AG20443 (cell line): Measurements from ENCODE around the gene CDK8.
"Not testable (repeated sequence)": the region's sequence is repeated elsewhere in the genome, so short reads cannot be mapped to it uniquely, and the experiment has no call there.

Experiments
- DNase-seq: peaks from one replicate; pipeline ENCODE4 v3.0.0; 2012; ENCODE audit warnings: low spot score, mixed read lengths

The CDK8 gene

DNA sequence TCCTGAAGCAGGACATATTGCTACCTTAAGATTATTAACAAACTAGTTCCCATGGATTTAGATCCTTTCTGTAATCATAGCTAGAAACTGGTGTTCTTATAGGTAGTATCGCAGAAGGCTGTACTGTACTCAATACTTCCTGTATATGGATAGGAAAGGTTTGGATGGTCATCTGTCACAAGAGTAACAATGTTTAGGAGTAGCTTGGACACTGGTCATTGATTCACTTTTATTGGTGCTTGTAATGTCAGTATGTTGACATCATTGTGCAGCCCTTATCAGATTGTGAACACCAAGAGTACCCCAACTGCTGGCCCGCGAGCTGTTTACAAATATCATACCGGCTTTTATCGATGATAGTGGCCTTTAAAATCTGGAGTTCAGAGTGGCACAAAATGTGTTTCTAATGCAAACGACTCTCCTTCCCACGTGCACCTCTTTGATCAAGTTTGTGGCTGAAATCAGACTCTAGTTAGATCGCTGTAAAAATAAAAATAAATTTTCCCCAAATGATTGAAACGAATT is 605 bp upstream of the CDK8 start:
- no peak for DNase-seq

DNA sequence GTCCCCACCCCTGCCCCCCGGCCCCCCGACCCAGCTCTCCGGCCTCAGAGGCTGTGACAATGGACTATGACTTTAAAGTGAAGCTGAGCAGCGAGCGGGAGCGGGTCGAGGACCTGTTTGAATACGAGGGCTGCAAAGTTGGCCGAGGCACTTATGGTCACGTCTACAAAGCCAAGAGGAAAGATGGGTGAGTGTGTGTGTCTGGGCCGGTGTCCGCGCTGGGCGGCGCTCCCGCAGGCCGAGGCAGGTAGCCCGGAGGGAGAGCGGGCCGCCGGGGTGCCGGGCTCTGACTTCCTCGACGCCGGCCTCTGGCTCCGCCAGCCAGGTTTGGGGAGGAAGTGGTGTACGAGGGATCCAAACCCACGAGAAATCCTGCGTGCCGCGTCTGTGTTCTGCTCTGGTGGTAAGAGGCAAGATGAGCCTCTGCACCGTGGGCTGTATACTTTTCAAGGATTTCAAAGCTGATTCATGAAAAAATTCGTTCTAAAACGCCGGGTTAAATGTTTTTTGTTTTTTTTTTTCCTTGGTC is 718 bp downstream of the CDK8 start:
- peak; percentile 56 for DNase-seq

DNA sequence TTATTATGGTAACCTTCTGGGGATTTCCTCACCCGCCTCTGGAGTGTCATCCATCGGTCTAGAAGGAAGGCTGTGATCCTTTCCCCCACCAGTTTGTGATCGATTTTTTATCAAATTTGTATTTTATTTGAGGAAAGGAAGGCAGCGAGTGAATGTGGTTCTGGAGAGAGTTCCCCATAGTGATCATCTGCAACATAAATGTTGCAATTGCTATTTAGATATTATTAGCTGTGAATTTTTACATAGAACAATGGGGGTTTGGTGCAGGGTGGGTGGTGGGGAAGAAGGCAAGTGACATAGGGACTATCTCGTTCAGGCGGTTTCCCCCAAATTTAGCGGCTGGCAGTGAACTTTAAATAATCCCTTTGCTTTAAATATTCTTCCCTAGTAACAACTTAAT is 1.2 kb downstream of the CDK8 start:
- no peak for DNase-seq

DNA sequence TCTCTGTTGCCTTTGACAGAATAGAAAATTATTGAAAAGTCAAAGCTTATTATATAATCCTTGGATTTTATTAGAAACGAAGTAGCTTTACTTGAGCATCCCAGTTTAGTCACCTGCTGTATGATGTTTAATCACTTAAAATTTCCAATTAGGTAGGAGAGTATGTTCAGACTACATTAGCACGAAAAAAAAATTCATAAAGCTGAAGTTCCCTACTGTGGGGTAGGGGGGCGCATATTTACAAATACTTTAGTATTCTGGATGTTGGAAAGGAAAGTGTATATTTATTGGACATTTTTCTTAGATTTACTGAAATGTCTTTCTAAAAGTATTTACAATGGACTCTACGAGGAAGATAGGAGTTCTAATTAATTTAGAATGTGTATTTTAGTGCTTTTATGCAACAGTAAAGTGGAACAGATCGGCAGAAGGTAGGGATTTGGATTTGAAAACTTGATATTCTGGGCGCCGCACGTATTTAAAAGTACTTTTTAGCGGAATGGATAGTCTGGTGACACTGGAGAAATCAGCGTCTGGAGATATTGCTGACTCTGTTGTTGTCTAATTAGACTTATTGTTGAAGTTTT is 1.9 kb downstream of the CDK8 start:
- no peak for DNase-seq

DNA sequence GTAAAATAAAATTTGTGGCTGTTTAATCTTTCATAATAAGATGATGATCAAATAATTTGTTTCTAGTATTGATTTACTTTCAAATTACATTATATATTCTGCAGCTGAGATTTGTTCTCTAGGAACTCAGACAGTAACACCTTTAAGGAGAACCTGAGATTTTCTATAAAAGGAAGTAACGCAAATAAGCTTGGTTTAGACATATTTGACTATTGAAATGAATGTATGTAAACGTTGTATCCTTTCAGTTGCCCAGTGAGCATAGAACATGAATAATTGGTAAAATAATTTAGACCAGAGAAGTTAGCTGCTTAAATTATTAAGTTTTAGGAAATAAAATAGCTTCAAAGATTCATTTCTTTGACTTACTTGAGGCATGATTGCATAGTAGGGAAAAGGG is 3.1 kb downstream of the CDK8 start:
- no peak for DNase-seq

DNA sequence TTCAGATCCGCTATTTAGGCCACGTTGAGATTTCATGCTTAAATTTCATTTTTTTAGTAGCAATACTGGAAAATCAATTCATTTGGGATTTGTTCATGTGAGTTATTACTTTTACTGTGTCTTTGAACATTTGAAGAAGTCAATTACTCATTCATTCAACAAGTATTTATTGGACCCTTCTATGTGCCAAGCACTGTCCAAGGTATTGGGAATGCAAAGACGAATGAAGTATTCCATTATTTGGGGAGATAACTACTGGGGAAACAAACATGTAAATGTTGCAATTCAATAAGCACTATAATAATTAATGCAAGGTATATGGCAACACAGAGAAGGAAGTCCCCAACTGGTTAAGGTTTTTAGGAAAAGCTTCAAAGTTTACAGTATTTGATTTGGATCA is 5.7 kb downstream of the CDK8 start:
- DNase-seq = no peak

DNA sequence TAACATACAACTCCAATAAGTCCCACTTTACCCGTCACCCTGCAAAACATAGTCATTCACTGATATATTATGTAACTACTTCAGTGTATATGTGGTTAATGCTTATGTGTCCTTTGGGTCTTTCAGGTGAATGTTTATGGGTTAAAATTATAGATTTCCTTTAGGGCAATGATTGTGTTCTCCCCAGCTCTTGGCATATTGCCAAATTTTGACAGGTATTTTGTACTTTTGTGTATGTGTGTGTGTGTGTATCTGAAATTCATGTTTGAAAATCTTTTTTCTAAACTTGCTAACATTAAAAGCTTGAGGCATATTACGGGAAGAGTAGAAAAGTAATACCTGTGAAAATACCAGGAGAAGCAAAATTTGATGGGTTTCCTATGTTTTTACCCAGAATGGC is 8.2 kb downstream of the CDK8 start:
- no peak for DNase-seq

DNA sequence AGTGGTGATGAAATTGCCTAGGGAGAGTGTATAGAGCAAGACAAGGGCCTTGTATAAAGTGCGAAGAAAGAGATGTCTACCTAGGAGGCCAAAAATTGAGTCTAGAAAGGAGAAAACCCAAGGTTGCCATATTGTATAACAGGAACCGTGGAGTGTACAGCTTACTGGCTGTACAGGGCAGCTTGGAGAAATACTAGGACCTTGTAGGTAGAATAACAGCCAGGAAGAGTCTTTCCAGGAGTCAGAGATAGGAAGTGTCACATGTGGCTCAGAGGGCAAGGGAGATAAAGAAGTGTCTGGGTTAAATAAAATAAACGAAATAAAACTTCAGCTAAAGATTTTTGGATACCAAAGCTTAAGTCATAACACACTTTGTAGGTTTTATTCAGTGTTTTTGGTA is 12.4 kb downstream of the CDK8 start:
- no peak for DNase-seq

DNA sequence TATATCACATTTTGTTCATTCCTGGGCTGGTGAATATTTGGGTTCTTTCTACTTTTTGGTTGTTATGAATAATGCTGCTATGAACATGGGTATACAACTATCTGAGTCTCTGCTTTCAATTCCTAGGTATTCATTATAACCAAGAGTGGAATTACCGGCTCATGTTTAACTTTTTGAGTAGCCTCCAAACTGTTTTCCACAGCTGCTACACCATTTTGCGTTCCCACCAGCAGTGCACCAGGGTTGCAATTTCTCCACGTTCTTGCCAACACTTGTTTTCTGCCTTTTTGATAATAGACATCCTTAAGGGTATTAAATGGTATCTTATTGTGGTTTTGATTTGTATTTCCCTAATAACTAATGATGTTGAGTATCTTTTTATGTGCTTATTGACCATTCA is 16.8 kb downstream of the CDK8 start:
- no peak for DNase-seq

DNA sequence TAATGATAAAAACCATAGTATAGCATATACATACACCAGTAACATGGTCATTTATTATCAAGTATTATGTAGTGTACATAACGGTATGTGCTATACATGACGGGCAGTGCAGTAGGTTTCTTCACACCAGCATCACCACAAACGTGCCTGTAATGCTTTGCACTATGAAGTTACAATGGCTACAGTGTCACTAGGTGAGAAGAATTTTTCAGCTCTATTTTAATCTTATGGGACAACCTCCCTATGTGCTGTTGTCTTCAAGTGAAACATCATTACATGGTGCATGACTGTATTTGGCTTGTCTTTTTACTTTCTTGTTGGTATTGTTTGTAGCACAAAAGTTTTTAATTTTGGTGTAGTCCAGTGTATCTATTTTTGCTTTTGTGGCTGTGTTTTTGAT is 18.7 kb downstream of the CDK8 start:
- no peak for DNase-seq

DNA sequence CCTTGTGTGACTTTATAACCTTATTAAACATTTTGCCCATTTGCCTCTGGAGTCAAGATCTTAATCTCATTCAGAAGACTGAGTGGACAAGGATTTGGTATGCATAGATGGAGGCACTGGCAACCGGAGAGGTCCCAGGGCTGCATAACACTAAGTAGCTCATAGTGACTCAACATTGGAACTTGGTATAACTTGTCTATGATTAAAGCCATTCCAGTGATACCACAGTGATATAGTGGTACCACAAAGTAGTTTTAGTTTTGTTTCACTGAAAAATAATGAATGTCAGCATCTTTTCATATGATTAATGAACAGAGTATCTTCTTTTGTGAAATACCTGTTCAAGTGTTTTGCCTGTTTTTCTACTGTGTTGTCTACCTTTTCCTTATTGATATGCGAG is 26.4 kb downstream of the CDK8 start:
- DNase-seq = peak; percentile 61

DNA sequence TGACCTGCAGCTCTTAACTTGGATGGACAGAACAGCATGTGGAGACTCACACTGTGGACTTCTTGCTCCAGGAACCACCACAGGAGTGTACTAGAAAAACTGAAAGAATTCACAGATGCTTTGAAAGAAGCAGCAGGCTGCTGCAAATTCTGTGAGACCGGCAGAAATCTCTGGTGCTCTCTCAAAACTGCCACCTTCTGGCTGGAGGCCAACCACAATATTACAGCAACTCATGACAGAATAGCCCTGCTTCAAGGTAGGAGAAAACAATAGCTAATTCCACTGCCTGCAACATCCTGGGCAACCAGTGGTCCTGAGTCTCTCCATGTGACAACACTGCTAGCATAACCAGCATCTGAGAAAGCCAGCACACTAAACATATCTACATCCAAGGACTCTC is 26.9 kb downstream of the CDK8 start:
- DNase-seq = no peak

DNA sequence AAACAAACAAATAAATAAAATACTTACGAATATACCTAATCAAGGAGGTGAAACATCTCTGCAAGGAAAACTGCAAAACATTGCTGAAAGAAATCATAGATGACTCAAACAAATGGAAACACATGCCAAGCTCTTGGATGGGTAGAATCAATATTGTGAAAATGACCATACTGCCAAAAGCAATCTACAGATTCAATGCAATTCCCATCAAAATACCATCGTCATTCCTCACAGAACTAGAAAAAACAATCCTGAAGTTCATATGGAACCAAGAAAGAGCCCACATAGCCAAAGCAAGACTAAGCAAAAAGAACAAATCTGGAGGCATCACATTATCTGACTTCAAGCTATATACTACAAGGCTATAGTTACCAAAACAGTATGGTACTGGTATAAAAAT is 32.0 kb downstream of the CDK8 start:
- not testable (repeated sequence) for DNase-seq

DNA sequence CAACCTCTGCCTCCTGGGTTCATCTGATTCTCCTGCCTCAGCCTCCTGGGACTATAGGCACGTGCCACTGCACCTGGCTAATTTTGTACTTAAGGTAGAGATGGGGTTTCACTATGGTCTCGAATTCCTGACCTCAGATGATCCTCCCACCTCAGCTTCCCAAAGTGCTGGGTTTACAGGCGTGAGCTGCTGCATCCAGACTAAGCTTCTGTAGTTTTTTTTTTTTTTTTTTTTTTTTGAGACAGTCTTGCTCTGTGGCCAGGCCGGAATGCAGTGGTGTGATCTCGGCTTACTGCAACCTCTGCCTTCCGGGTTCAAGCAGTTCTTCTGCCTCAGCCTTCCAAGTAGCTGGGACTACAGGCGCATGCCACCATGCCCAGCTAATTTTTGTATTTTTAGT is 34.9 kb downstream of the CDK8 start:
- DNase-seq = not testable (repeated sequence)

DNA sequence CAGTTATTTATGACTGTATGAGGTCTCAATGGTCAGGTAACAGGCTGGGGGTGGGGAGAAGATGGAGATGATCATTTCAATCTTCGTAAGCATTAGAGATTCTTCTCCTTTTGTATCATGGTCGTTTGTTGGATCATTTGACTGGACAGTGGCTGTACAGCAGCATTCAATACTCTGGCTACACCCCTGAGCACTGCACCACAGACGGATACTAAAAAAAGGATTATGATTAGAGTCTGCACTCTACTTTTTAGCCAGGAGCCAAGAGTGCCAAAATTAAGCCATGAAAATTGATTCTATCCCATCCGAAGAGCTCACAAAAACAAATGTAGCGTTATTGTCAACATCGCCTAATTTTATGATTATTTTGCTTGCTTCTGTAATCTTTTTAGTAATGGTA is 41.9 kb downstream of the CDK8 start:
- no peak for DNase-seq

DNA sequence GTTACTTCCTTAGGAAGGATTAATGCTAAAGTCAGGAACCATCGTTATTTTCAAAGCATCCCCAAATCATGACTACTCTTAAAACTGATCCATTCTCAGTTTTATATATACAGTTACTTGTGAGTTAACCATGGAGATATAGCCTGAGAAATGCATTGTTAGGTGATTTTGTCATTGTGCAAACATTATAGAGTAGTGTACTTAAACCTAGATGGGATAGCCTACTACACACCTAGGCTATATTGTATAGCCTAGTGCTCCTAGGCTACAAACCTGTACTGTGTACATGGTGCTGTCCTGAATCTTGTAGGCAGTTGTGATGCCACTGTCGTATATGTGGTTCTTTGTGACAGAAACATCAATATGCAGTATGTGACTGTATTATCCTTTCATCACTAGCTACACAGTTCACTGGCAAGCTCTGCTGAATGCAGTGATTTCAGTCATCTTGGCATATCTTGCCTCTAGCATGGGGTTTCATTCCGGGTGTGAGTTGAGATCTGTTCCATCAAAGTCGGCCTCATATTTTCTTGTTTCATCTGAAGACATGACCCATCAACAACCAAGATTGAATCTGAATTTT is 45.3 kb downstream of the CDK8 start:
- no peak for DNase-seq

DNA sequence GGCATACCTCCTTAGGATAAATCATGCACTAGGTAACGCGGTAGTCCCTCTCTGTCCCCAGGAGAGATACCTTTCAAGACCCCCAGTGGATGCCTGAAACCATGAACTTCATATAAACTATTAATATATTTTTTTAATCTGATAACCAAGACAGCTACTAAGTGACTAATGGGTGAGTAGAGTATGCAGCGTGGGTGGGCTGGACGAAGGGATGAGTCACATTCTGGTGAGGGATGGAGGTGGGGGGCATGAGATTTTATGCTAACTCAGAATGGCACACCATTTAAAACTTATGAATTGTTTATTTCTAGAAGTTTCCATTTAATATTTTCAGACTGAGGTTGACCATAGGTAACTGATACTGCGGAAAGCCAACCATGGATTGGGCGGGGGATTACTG is 46.2 kb downstream of the CDK8 start:
- DNase-seq = peak; percentile 17

DNA sequence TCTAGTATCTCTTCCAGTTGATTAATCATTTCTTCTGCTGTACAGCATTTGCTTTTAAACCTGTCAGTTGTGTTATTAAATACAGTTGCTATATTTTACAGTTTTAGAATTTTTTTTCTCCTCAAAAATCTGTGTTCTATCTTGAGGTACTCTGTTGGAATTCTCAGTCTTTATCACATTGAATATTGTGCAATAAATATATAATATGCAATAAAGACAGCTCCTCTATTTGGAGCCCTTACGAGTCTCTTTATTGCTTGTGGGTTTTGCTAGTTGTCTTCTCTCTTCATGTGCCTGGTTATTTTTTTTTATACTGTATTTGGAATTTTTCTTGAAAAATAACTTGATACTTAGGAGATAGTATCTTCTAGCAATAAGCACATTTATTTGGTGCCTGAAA is 51.7 kb downstream of the CDK8 start:
- DNase-seq = no peak

DNA sequence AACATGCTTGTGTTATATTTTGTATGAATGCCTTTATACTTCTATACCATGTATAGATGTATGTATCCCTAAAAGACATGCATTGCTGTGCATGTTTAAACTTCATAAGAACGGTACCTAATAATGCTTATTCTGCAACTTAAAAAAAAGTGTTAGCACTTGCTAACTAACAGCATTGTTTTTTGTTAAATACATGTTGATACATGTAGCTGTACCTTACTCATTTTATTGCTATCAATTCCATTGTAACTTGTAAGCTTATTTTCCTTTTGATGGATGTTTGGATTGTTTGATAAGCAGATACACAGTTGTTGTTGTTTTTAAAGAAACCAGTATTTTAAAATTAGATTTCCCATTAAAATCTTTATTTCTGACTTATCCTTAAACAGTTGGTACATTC is 53.8 kb downstream of the CDK8 start:
- DNase-seq = no peak

DNA sequence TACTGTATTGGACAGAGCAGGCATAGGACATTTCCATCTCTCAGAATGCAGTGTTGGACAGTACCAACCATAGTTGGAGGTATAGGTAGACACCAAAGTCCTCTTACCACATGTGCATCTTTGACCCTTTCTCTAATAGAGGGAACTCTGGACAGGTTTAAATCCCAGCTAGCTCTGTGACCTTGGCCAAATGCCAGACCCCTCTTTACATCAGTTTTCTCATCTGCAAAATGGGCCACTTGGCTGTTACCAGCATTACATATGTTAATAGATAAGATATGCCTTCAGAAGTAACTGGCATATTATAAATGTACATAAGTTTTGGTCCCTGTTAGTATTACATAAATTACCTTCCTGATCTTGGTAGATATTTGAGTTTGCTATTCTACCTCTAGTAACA is 54.3 kb downstream of the CDK8 start:
- DNase-seq = no peak

DNA sequence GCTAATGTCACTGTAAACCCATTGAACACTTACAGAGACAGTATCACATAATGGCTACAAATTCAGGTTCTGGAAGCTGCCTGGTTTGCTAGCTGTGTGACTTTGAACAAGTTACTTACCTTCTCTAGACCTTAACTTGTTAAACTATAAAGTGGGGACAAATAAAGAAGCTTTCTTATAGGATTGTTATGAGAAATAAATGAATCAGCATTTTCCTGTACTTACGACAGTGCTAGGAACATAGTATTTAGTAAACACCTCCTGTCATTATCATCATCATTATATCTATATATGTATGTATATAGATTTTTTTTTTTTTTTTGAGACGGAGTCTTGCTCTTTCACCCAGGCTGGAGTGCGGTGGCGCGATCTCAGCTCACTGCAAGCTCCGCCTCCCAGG is 54.9 kb downstream of the CDK8 start:
- DNase-seq = no peak

DNA sequence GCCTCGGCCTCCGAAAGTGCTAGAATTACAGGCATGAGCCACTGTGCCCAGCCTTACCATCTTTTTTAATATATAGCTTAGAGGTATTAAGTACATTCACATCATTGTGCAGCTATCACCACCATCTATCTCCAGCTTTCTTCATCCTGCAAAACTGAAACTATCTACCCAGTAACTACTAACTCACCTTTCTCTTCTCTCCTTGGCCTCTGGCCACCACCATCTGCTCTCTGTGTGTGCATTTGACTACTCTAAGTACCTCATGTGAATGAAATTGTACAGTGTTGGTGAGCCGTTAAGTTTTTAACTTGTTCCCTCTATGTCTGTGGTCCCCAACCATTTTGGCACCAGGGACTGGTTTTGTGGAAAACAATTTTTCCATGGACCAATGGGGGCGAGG is 56.1 kb downstream of the CDK8 start:
- no peak for DNase-seq

DNA sequence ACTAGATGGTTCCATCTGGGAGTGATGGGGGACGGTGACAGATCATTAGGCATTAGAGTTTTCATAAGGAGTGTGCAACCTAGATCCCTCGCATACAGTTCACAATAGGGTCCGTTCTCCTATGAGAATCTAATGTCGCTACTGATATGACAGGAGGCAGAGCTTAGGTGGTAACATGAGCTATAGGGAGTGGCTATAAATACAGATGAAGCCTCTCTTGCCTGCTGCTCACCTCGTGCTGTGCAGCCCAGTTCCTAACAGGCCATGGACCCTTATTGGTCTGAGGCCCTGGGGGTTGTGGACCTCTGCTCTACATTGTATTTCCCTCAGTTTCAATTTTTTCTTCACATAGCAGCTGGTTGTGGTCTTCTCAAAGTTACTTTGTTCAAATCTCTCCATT is 56.5 kb downstream of the CDK8 start:
- DNase-seq = no peak

DNA sequence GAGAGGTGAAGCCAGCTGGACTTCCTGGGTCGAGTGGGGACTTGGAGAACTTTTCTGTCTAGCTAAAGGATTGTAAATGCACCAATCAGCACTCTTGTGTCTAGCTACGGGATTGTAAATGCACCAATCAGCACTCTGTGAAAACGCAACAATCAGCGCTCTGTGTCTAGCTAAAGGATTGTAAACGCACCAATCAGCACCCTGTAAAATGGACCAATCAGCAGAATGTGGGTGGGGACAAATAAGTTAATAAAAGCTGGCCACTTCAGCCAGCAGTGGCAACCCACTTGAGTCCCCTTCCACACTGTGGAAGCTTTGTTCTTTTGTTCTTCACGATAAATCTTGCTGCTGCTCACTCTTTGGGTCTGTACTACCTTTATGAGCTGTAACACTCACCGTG is 58.1 kb downstream of the CDK8 start:
- not testable (repeated sequence) for DNase-seq
